Upper lobe of left lung (tissue), 4 donors: ENCODE measurements around the gene MOK.

Source experiments
- POLR2AphosphoS5 ChIP-seq, 2 donors: sonication (generic); formaldehyde crosslinking; IDR thresholded peaks; one replicate each; pipeline ENCODE4 v1.5.1; 2017; ENCODE audit warnings: antibody characterized with exemption in 2 of 2
- TF ChIP-seq, protein P1 (sequence below), 6 experiments: fragments of 450-650 bp in 4 of 6; fragments of 200-600 bp in 2 of 6; sonication (generic) in 2 of 6; IDR thresholded peaks; one replicate each; pipeline ENCODE4 v1.5.1; 2016 to 2019; ENCODE audit warnings: antibody characterized with exemption in 6 of 6

DNA sequence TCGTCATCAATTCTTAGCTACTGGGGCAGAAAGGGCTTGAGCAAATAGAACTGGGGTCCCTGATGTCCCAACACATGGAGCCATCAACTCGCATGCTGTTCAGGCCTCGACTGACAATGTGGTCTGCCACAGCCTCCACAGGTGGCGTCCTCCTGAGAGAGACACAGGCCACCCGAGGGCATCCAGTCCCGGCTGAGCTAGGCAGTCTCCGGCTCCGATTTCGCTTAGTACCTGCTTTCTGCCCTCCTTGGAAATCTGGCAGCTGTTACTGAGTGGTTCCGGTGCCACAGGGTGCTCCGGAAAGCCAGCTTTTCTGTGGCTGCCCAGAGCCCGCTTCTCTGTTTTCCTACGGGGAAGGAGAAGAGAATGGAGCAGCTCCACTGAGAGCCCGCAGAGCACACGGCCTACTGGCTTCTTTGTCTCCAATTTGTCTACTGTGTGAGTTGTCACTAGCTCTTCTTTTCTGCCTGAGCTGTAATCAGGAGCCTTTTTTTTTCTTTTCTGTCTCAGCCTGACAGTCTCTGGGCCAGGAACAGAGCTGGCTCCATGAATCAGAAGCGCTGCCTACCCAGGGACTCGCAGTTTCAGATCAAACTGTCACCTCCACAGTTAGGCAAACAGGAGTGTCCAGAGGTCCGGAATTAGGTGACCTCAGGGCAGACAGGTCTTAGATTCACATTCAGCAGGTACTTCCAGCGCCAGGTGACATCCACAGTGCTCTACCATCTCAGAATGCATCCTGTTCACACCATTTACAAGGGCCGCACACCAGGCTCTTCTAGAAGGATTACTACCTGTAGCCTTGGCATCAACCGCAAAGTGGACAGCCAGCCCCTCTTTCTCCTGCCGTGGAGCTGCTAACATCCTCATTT, 73.3 kb downstream of the MOK start:
- TF ChIP-seq POLR2AphosphoS5 (IDR thresholded peaks at IDR 0.05) = no peak
- TF ChIP-seq, protein P1, sequence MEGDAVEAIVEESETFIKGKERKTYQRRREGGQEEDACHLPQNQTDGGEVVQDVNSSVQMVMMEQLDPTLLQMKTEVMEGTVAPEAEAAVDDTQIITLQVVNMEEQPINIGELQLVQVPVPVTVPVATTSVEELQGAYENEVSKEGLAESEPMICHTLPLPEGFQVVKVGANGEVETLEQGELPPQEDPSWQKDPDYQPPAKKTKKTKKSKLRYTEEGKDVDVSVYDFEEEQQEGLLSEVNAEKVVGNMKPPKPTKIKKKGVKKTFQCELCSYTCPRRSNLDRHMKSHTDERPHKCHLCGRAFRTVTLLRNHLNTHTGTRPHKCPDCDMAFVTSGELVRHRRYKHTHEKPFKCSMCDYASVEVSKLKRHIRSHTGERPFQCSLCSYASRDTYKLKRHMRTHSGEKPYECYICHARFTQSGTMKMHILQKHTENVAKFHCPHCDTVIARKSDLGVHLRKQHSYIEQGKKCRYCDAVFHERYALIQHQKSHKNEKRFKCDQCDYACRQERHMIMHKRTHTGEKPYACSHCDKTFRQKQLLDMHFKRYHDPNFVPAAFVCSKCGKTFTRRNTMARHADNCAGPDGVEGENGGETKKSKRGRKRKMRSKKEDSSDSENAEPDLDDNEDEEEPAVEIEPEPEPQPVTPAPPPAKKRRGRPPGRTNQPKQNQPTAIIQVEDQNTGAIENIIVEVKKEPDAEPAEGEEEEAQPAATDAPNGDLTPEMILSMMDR (IDR thresholded peaks at IDR 0.05) = no peak
